ENCODE measurements around the gene TIMM23. TPM values are rescaled to one million over a fixed set of nuclear protein-coding genes. Genes with fewer than 3 reads are reported as not detected.

The TIMM23 gene
- total and polyA plus RNA-seq, 2 of the 4 experiments (the other 2 are of a cell fraction) = 82.4 to 86.2 TPM

DNA sequence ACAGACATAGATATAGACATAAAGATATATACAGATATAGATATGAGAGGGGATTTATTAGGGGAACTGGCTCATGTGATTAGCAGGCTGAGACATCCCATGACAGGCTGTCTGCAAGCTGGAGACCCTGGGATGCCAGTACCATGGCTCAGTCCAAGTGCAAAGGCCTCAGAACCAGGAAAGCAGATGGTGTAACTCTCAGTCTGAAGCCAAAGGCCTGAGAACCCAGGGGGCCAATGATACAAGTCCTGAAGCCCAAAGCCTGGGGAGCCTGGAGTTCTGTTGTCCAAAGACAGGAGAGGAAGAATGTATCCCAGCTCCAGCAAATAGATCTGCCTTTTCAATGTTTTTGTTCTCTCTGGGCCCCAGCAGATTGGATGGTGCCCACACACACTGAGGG lies 52.7 kb downstream of the TIMM23 start (continued):
- TF ChIP-seq, protein P1, sequence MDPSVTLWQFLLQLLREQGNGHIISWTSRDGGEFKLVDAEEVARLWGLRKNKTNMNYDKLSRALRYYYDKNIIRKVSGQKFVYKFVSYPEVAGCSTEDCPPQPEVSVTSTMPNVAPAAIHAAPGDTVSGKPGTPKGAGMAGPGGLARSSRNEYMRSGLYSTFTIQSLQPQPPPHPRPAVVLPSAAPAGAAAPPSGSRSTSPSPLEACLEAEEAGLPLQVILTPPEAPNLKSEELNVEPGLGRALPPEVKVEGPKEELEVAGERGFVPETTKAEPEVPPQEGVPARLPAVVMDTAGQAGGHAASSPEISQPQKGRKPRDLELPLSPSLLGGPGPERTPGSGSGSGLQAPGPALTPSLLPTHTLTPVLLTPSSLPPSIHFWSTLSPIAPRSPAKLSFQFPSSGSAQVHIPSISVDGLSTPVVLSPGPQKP (IDR thresholded peaks at IDR 0.05; ENCODE audit: borderline replicate concordance, low read depth, low read length) = no peak
- TF ChIP-seq FOS (IDR thresholded peaks at IDR 0.05; ENCODE audit: low read depth, low read length) = no peak
- no peak for TF ChIP-seq BHLHE40 (IDR thresholded peaks at IDR 0.05; ENCODE audit: low read depth, low read length)

- H4K8ac ChIP-seq (ENCODE audit: low read depth in 2 of 2, low read length in 2 of 2) = no peak overlapping the region
- H3K36me3 ChIP-seq (ENCODE audit: control insufficient read depth, insufficient read depth, low read length) = no peaks in the 10 kb centered on the region
- no peaks in the 10 kb centered on the region for H3K27me3 ChIP-seq (ENCODE audit: control insufficient read depth, insufficient read depth, low read length)
- peak overlapping the region; percentile 7; the same call in 1 of the 2 replicates for H2AK5ac ChIP-seq (ENCODE audit: low read depth, low read length)
- ATAC-seq (ENCODE audit: low read depth) (no peak), DNase-seq (no peak)
- H3K14ac ChIP-seq (replicated peaks; ENCODE audit: low read depth, low read length) = no peak overlapping the region
- no peak overlapping the region for H2BK20ac ChIP-seq (ENCODE audit: low read depth, low read length)
- peak overlapping the region; percentile 51; the same call in 1 of the 2 replicates for H3K23ac ChIP-seq (ENCODE audit: low read depth, low read length)
- in situ Hi-C loops (cut with MboI; ENCODE audit: low sequenced_read_pairs) (no loop called here), intact Hi-C loops (cut with micrococcal nuclease) (loop anchor here (10.0 kb wide), 1 partner anchor 561 kb away; no protein-coding TSS in a partner anchor), dilution Hi-C loops (cut with HindIII; ENCODE audit: low sequenced_read_pairs, unreplicated experiment) (no loop called here)
- peak overlapping the region; percentile 42; the same call in 1 of the 2 replicates for H3K27ac ChIP-seq (ENCODE audit: insufficient read depth, low read length)
- no peaks in the 10 kb centered on the region for H3K9me3 ChIP-seq (ENCODE audit: control insufficient read depth, insufficient read depth, low read length)
- peak overlapping the region; percentile 32; the same call in 1 of the 2 replicates for H4K5ac ChIP-seq (ENCODE audit: low read depth, low read length)
- H2BK15ac ChIP-seq (ENCODE audit: low read depth, low read length) = no peak overlapping the region
- H2AFZ ChIP-seq (replicated peaks; ENCODE audit: low read length, poor library complexity) = no peak overlapping the region
- H3K18ac ChIP-seq (ENCODE audit: low read depth, low read length) = no peak overlapping the region
- H2BK5ac ChIP-seq (ENCODE audit: low read depth, low read length, poor library complexity, severe bottlenecking) = peak overlapping the region; percentile 9
- BruUV-seq (replicated peaks) = no TSS peak
- no peak overlapping the region for H4K91ac ChIP-seq (ENCODE audit: insufficient read depth, low read depth, low read length)
- H3K4me2 ChIP-seq (ENCODE audit: low read depth, low read length) = no peak overlapping the region
- no peak overlapping the region for H3K4me3 ChIP-seq (ENCODE audit: insufficient read depth, low read depth, low read length)
- H3K56ac ChIP-seq (ENCODE audit: extremely low read depth, insufficient read depth, low read length) = no peak overlapping the region
- H3K4me1 ChIP-seq (ENCODE audit: control insufficient read depth, insufficient read depth, low read length) = peaks cover 21% of the 10 kb centered on the region
- ChIA-PET POLR2A (ENCODE audit: unreplicated experiment) (no interaction called here), CTCF (no interaction called here)
- TF ChIP-seq, protein P2, sequence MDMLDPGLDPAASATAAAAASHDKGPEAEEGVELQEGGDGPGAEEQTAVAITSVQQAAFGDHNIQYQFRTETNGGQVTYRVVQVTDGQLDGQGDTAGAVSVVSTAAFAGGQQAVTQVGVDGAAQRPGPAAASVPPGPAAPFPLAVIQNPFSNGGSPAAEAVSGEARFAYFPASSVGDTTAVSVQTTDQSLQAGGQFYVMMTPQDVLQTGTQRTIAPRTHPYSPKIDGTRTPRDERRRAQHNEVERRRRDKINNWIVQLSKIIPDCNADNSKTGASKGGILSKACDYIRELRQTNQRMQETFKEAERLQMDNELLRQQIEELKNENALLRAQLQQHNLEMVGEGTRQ (IDR thresholded peaks at IDR 0.05; ENCODE audit: low read depth, low read length) = no peak
- TF ChIP-seq FOS (IDR thresholded peaks at IDR 0.05; ENCODE audit: low read depth, low read length) (no peak), NFE2L2 (IDR thresholded peaks at IDR 0.05; ENCODE audit: low read depth, low read length) (no peak), RCOR1 (IDR thresholded peaks at IDR 0.05; ENCODE audit: insufficient replicate concordance, low read length) (no peak), CEBPB (IDR thresholded peaks at IDR 0.05; ENCODE audit: low read depth, low read length) (no peak), RAD21 (IDR thresholded peaks at IDR 0.05; ENCODE audit: low read length) (no peak), RFX5 (IDR thresholded peaks at IDR 0.05; ENCODE audit: low read depth, low read length) (no peak), MXI1 (IDR thresholded peaks at IDR 0.05; ENCODE audit: borderline replicate concordance, low read depth, low read length) (no peak), MAZ (IDR thresholded peaks at IDR 0.05; ENCODE audit: borderline replicate concordance, low read depth, low read length) (no peak), SMC3 (IDR thresholded peaks at IDR 0.05; ENCODE audit: low read depth, low read length) (no peak), CHD1 (IDR thresholded peaks at IDR 0.05; ENCODE audit: low read depth, low read length) (no peak), MAFK (IDR thresholded peaks at IDR 0.05; ENCODE audit: low read depth, low read length) (no peak)
- TF ChIP-seq, protein P1 (IDR thresholded peaks at IDR 0.05; ENCODE audit: borderline replicate concordance, low read depth, low read length) = no peak
- H3K9ac ChIP-seq (ENCODE audit: low read depth, low read length) = peak overlapping the region; percentile 26; the same call in 1 of the 2 replicates
- H2AK9ac ChIP-seq (replicated peaks; ENCODE audit: low read depth, low read length, poor library complexity) = no peak overlapping the region
- no peak overlapping the region for H2BK120ac ChIP-seq (ENCODE audit: low read depth, low read length)
- H3K4ac ChIP-seq (ENCODE audit: low read depth, low read length) = no peak overlapping the region
- peaks cover 6% of the 10 kb centered on the region for H3K9me1 ChIP-seq (ENCODE audit: insufficient read depth, low read length)
- H4K20me1 ChIP-seq (ENCODE audit: insufficient read depth, low read length) = peaks cover 71% of the 10 kb centered on the region
- WGBS, 2 experiments (ENCODE audit: extremely low coverage in 2 of 2, insufficient read length in 1 of 2) = no CpG with 5 or more reads among the region's 2 CpGs
- peaks cover 3 to 39% of the 10 kb centered on the region in 2 experiments; a peak in 2 of 4 replicates for H3K79me1 ChIP-seq (ENCODE audit: low read depth in 1 of 2, low read length in 2 of 2)
These were observed 53.1 kb downstream of the TIMM23 start for GRCh38 chr10:46025406-46025805.
